Gastrocnemius medialis (tissue), 4 donors: ENCODE measurements around the gene MBD3L4. TPM values are rescaled to one million over a fixed set of nuclear protein-coding genes. Genes with fewer than 3 reads are reported as not detected.

ENCODE experiments used
- ATAC-seq, 2 donors: fragments of 150-250 bp; one replicate each; pipeline ENCODE4 v1.9.1; 2016
- DNase-seq, 2 donors: peaks; one replicate each; pipeline ENCODE4 v3.0.0-alpha.2; 2019
- H3K27ac ChIP-seq, 4 donors: fragments of 200-600 bp; sonication (generic); 1 replicate in 1 of 4; 2 replicates in 3 of 4; pipeline ENCODE4 v1.5.1; 2016 to 2018; ENCODE audit warnings: mild to moderate bottlenecking in 2 of 4, moderate library complexity in 1 of 4
- H3K27me3 ChIP-seq, 3 donors: fragments of 200-600 bp; sonication (generic) in 2 of 3; 1 replicate in 1 of 3; 2 replicates in 2 of 3; pipeline versions ENCODE4 v1.5.1 to v1.6.0; 2016 to 2019; ENCODE audit warnings: mild to moderate bottlenecking in 1 of 3, moderate library complexity in 1 of 3
- H3K36me3 ChIP-seq, 2 donors: fragments of 200-600 bp; sonication (generic) in 1 of 2; one replicate each; pipeline ENCODE4 v1.5.1; 2017 to 2018
- H3K4me1 ChIP-seq, 2 donors: fragments of 200-600 bp; sonication (generic) in 1 of 2; one replicate each; pipeline ENCODE4 v1.5.1; 2016 to 2017; ENCODE audit warnings: mild to moderate bottlenecking in 2 of 2
- H3K4me3 ChIP-seq, 4 donors: fragments of 200-600 bp; sonication (generic) in 3 of 4; 1 replicate in 1 of 4; 2 replicates in 3 of 4; pipeline ENCODE4 v1.5.1; 2016 to 2019; ENCODE audit warnings: mild to moderate bottlenecking in 2 of 4
- H3K9me3 ChIP-seq, 3 donors: fragments of 200-600 bp; sonication (generic) in 2 of 3; 1 replicate in 1 of 3; 2 replicates in 2 of 3; pipeline ENCODE4 v1.5.1; 2016 to 2019
- CTCF ChIP-seq, 5 experiments: fragments of 450-650 bp in 3 of 5; fragments of 200-600 bp in 2 of 5; sonication (generic) in 2 of 5; IDR thresholded peaks in 4 of 5; conservative IDR thresholded peaks in 1 of 5; 1 replicate in 4 of 5; 2 replicates in 1 of 5; pipeline ENCODE4 v1.5.1; 2016 to 2019; ENCODE audit warnings: antibody characterized with exemption in 5 of 5, mild to moderate bottlenecking in 3 of 5, moderate library complexity in 3 of 5
- POLR2A ChIP-seq, 2 donors: fragments of 450-650 bp; IDR thresholded peaks; one replicate each; pipeline ENCODE4 v1.6.1; 2017; ENCODE audit warnings: antibody characterized with exemption in 2 of 2, mild to moderate bottlenecking in 2 of 2, moderate library complexity in 2 of 2
- in situ Hi-C, 4 donors: fragments of 200-750 bp; cut with MboI; loops; one replicate each; pipeline versions ENCODE4 v1.15.0 to v1.8.0; 2017; ENCODE audit warnings: low sequenced_read_pairs in 4 of 4
- intact Hi-C: fragments of 100-400 bp; cut with DNase I; formaldehyde crosslinking; loops from one replicate; pipeline ENCODE4 v1.15.1; 2023; ENCODE audit warnings: low total_unique reads
- total RNA-seq, 4 donors: library from RNA; depleted of rRNA; stranded (reverse); fragments of >200 nt; gene quantifications; one replicate each; pipeline versions ENCODE4 v1.1.0 to v1.2.3, GENCODE V29; 2016

The MBD3L4 gene
- total RNA-seq, 4 donors from 2014 or later, result not detected

GRCh38 chr19:7006135-7006704 lies 33.8 kb downstream of the MBD3L4 start:
- H3K4me1 ChIP-seq, result no peaks in the 10 kb centered on the region
- in situ Hi-C loops, result no loop called here
- H3K27ac ChIP-seq, result no peak overlapping the region
- intact Hi-C loops, result no loop called here
- TF ChIP-seq CTCF (IDR thresholded peaks at IDR 0.05 in 4 of 5, conservative IDR thresholded peaks at IDR 0.05 in 1 of 5) (no peak), POLR2A (IDR thresholded peaks at IDR 0.05) (no peak)
- H3K9me3 ChIP-seq, result no peaks in the 10 kb centered on the region
- DNase-seq, result no peak
- H3K36me3 ChIP-seq, result no peaks in the 10 kb centered on the region
- ATAC-seq, result no peak
- no peak overlapping the region for H3K4me3 ChIP-seq
- H3K27me3 ChIP-seq, result peaks cover 0 to 2% (median 0%) of the 10 kb centered on the region in 3 donors

GRCh38 chr19:7004313-7004931 lies 35.6 kb downstream of the MBD3L4 start:
- H3K27ac ChIP-seq, result no peak overlapping the region
- intact Hi-C loops (no loop called here), in situ Hi-C loops (no loop called here)
- no peaks in the 10 kb centered on the region for H3K4me1 ChIP-seq
- peaks cover 0 to 2% (median 0%) of the 10 kb centered on the region in 3 donors for H3K27me3 ChIP-seq
- no peak for DNase-seq
- no peak overlapping the region for H3K4me3 ChIP-seq
- no peaks in the 10 kb centered on the region for H3K36me3 ChIP-seq
- TF ChIP-seq POLR2A (IDR thresholded peaks at IDR 0.05), result no peak
- no peak for TF ChIP-seq CTCF (IDR thresholded peaks at IDR 0.05 in 4 of 5, conservative IDR thresholded peaks at IDR 0.05 in 1 of 5)
- H3K9me3 ChIP-seq, result no peaks in the 10 kb centered on the region
- ATAC-seq, result no peak

- TF ChIP-seq POLR2A (IDR thresholded peaks at IDR 0.05) (no peak), CTCF (IDR thresholded peaks at IDR 0.05 in 4 of 5, conservative IDR thresholded peaks at IDR 0.05 in 1 of 5) (no peak)
- intact Hi-C loops, result no loop called here
- Histone ChIP-seq H3K27me3 (peaks cover 0 to 2% (median 0%) of the 10 kb centered on the region in 3 donors), H3K4me1 (no peaks in the 10 kb centered on the region), H3K27ac (no peak overlapping the region), H3K4me3 (no peak overlapping the region), H3K9me3 (no peaks in the 10 kb centered on the region), H3K36me3 (no peaks in the 10 kb centered on the region)
- ATAC-seq (no peak), DNase-seq (no peak)
- in situ Hi-C loops, result no loop called here
Measured at GRCh38 chr19:7000816-7001215, 39.2 kb downstream of the MBD3L4 start.

GRCh38 chr19:7000333-7000732 lies 39.6 kb downstream of the MBD3L4 start:
- H3K4me1 ChIP-seq, result no peaks in the 10 kb centered on the region
- no peak overlapping the region for H3K4me3 ChIP-seq
- H3K36me3 ChIP-seq, result no peaks in the 10 kb centered on the region
- DNase-seq, result no peak
- H3K27ac ChIP-seq, result no peak overlapping the region
- no peak for TF ChIP-seq POLR2A (IDR thresholded peaks at IDR 0.05)
- TF ChIP-seq CTCF (IDR thresholded peaks at IDR 0.05 in 4 of 5, conservative IDR thresholded peaks at IDR 0.05 in 1 of 5), result no peak
- intact Hi-C loops (no loop called here), in situ Hi-C loops (no loop called here)
- H3K9me3 ChIP-seq, result no peaks in the 10 kb centered on the region
- peaks cover 0 to 2% (median 0%) of the 10 kb centered on the region in 3 donors for H3K27me3 ChIP-seq
- no peak for ATAC-seq
